ENCODE data around the gene ANKRD35.

ANKRD35 gene

GRCh38 chr1:145895471-145895870 lies 9.8 kb upstream of the ANKRD35 start:
- no peak for DNase-seq

GRCh38 chr1:145893306-145894055 lies 7.8 kb upstream of the ANKRD35 start:
- no peak for DNase-seq

GRCh38 chr1:145892486-145893087 lies 6.9 kb upstream of the ANKRD35 start:
- DNase-seq: no peak

- DNase-seq: peak; percentile 85
Observed at GRCh38 chr1:145891587-145892485, 6.2 kb upstream of the ANKRD35 start.

- no peak for DNase-seq
Observed at GRCh38 chr1:145891143-145891542, 5.5 kb upstream of the ANKRD35 start.

GRCh38 chr1:145889722-145890121 lies 4.1 kb upstream of the ANKRD35 start:
- no peak for DNase-seq

GRCh38 chr1:145887631-145888030 lies 2.0 kb upstream of the ANKRD35 start:
- no peak for DNase-seq

GRCh38 chr1:145886816-145887215 lies 1.1 kb upstream of the ANKRD35 start:
- no peak for DNase-seq

GRCh38 chr1:145886390-145886789 lies 724 bp upstream of the ANKRD35 start:
- DNase-seq: no peak

- DNase-seq: no peak
Observed at GRCh38 chr1:145884675-145885074, 991 bp downstream of the ANKRD35 start.

- peak; percentile 94 for DNase-seq
Observed at GRCh38 chr1:145879775-145880174, 5.9 kb downstream of the ANKRD35 start.

GRCh38 chr1:145878724-145879123 lies 6.9 kb downstream of the ANKRD35 start:
- DNase-seq: no peak

GRCh38 chr1:145877923-145878486 lies 7.7 kb downstream of the ANKRD35 start:
- DNase-seq: no peak

- no peak for DNase-seq
Observed at GRCh38 chr1:145874646-145875045, 11.0 kb downstream of the ANKRD35 start.

- no peak for DNase-seq
Observed at GRCh38 chr1:145871994-145872924, 13.4 kb downstream of the ANKRD35 start.

- no peak for DNase-seq
Observed at GRCh38 chr1:145868232-145868631, 17.4 kb downstream of the ANKRD35 start.

- DNase-seq: no peak
Observed at GRCh38 chr1:145863282-145864018, 22.2 kb downstream of the ANKRD35 start.

- no peak for DNase-seq
Observed at GRCh38 chr1:145859491-145860023, 26.1 kb downstream of the ANKRD35 start.

GRCh38 chr1:145858901-145859490 lies 26.7 kb downstream of the ANKRD35 start, which contains the start of gene PIAS3:
Gene PIAS3, minus strand, starts transcription at chr1:145859081. Its CDS starts 91 bp downstream, at chr1:145858990.
- DNase-seq: peak; percentile 17

- DNase-seq: no peak
Observed at GRCh38 chr1:145858238-145858900, 27.3 kb downstream of the ANKRD35 start.

Measured in NCI-H1417 treated with DMSO at 0.1 percent for 48 hours (cell line).